ENCODE results near the gene ZC3H8. TPM values are rescaled to one million over a fixed set of nuclear protein-coding genes. Genes with fewer than 3 reads are reported as not detected.

Gene ZC3H8
- total RNA-seq, 1 donor from 2014 or later, result 20.7 TPM

DNA sequence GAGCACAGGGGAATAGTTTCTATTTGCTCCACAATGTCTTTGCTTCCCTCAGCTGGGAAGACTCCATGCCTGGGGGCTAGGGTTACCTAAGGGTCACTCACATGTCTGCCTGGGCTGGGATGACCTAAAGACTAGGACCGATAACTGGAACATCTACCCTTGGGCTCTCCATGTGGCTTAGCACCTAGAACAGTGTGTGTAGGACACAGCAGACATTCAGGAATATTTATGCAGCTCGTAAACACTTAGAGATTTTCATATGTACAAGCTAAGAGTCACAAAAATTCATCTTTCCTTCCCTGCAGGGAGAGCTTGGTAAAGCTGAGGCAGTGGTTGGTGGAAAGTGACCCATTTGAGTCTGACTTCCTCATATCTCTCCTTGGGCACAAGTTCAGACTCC lies 60.8 kb downstream of the ZC3H8 start:
- H3K27ac Mint-ChIP-seq, result no peak overlapping the region
- no peak for DNase-seq (ENCODE audit: low spot score in 2 of 2, unreplicated experiment in 2 of 2)
- no peaks in the 10 kb centered on the region for H3K27me3 Mint-ChIP-seq (ENCODE audit: low read depth)
- H3K36me3 Mint-ChIP-seq, result no peaks in the 10 kb centered on the region
- peaks cover 7% of the 10 kb centered on the region for H3K9me3 Mint-ChIP-seq
- no peak overlapping the region for H3K4me3 Mint-ChIP-seq
- TF ChIP-seq, protein P1, sequence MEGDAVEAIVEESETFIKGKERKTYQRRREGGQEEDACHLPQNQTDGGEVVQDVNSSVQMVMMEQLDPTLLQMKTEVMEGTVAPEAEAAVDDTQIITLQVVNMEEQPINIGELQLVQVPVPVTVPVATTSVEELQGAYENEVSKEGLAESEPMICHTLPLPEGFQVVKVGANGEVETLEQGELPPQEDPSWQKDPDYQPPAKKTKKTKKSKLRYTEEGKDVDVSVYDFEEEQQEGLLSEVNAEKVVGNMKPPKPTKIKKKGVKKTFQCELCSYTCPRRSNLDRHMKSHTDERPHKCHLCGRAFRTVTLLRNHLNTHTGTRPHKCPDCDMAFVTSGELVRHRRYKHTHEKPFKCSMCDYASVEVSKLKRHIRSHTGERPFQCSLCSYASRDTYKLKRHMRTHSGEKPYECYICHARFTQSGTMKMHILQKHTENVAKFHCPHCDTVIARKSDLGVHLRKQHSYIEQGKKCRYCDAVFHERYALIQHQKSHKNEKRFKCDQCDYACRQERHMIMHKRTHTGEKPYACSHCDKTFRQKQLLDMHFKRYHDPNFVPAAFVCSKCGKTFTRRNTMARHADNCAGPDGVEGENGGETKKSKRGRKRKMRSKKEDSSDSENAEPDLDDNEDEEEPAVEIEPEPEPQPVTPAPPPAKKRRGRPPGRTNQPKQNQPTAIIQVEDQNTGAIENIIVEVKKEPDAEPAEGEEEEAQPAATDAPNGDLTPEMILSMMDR (IDR thresholded peaks at IDR 0.05; ENCODE audit: unreplicated experiment), result no peak
- H3K4me1 Mint-ChIP-seq, result peaks cover 2% of the 10 kb centered on the region

DNA sequence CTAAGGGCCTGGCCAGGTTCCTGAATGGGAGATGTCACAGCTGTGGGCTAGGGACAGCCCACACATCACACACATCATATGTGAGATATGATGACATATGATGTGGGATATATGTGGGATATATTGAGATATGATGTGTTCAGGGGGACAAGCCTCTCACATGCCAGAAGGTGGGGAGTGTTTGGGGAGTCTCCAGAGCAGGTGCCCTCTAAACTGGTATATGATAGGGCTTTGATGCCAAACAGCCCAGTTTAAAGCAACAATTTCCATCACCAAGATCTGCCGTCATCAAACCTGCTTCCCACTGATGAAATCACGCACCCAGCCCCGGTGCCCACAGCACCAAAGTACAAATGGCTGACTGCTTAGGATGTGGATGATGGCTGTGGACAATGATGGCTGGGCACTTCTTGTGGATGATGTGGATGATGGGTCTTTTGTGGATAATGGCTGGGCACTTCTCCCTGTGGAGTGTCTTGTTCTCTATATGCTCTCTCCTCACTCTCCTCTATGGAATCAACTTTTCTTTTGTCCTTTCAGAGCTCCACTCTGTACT lies 65.8 kb downstream of the ZC3H8 start:
- no peaks in the 10 kb centered on the region for H3K27me3 Mint-ChIP-seq (ENCODE audit: low read depth)
- TF ChIP-seq, protein P1 (IDR thresholded peaks at IDR 0.05; ENCODE audit: unreplicated experiment), result no peak

DNA sequence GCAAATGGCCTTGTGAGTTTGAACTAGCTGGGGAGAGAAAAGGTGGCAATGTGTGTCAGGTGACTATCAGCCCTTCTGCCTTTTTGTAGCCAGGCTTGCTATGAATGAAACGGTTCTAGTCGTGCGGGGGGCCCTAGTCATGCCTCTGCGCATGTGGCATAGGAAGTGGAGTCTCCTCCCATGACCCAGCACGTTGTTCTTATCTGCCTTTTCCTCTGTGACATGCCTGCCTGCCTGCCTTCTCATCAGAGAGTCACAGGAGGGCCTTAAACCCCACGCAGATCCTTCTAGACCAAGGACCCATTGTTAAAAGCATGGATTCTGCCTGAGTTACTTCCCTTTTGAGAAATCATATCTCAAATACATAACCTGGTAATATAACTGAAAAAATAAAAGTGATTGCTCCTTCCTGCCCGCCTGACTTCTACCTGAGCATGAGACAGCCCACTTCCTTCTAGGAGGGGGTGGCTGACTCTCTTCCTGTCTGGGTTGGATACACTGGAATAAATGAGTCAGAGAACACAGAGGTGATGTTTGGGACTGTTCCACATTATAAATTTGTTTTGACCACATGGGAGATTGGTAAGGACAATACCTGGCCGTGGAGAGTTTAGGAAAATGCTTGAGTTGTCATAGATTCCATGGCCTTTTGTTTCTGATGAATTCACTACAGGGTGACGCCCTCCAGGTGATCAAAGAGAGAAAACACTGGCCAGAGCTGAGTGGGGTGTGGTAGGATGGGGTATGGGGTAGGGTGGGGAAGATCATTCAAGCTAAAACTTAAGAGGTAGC lies 66.8 kb downstream of the ZC3H8 start:
- no peak for DNase-seq (ENCODE audit: low spot score in 2 of 2, unreplicated experiment in 2 of 2)
- Mint-ChIP-seq H3K27me3 (ENCODE audit: low read depth) (peaks cover 3% of the 10 kb centered on the region), H3K9me3 (peaks cover 7% of the 10 kb centered on the region), H3K4me1 (no peaks in the 10 kb centered on the region), H3K4me3 (no peak overlapping the region), H3K36me3 (no peaks in the 10 kb centered on the region), H3K27ac (no peak overlapping the region)
- TF ChIP-seq, protein P1 (IDR thresholded peaks at IDR 0.05; ENCODE audit: unreplicated experiment), result no peak

More for the DNA sequence above, 65.8 kb downstream of the ZC3H8 start:
- H3K4me1 Mint-ChIP-seq, result no peaks in the 10 kb centered on the region
- no peak for DNase-seq (ENCODE audit: low spot score in 2 of 2, unreplicated experiment in 2 of 2)
- no peaks in the 10 kb centered on the region for H3K36me3 Mint-ChIP-seq
- H3K4me3 Mint-ChIP-seq, result no peak overlapping the region
- H3K9me3 Mint-ChIP-seq, result peaks cover 7% of the 10 kb centered on the region
- H3K27ac Mint-ChIP-seq, result no peak overlapping the region

DNA sequence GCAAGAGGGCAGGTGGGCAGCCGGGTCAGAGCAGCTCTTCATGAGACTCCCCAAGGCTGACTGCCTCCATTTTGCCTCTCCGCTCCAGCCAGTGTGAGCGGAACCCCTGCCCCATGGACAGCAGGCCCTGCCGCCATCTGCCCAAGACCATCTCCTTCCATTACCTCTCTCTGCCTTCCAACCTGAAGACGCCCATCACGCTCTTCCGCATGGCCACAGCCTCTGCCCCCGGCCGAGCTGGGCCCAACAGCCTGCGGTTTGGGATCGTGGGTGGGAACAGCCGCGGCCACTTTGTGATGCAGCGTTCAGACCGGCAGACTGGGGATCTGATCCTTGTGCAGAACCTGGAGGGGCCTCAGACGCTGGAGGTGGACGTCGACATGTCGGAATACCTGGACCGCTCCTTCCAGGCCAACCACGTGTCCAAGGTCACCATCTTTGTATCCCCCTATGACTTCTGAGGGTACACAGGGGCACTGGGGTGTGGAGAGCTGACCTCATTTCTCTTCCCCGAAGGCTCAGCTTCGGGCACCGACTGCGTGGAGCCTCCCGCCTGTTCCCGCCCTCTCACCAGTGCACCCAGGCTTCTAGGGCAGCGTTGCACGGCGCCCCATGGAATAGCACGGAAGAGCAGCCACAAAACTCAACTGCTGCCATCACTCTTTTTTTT lies 67.7 kb downstream of the ZC3H8 start:
- H3K9me3 Mint-ChIP-seq, result peaks cover 7% of the 10 kb centered on the region
- no peaks in the 10 kb centered on the region for H3K36me3 Mint-ChIP-seq
- DNase-seq (ENCODE audit: low spot score in 2 of 2, unreplicated experiment in 2 of 2), result no peak
- no peak overlapping the region for H3K4me3 Mint-ChIP-seq
- peaks cover 11% of the 10 kb centered on the region for H3K27me3 Mint-ChIP-seq (ENCODE audit: low read depth)
- TF ChIP-seq, protein P1 (IDR thresholded peaks at IDR 0.05; ENCODE audit: unreplicated experiment), result no peak
- H3K4me1 Mint-ChIP-seq, result no peaks in the 10 kb centered on the region
- H3K27ac Mint-ChIP-seq, result no peak overlapping the region

DNA sequence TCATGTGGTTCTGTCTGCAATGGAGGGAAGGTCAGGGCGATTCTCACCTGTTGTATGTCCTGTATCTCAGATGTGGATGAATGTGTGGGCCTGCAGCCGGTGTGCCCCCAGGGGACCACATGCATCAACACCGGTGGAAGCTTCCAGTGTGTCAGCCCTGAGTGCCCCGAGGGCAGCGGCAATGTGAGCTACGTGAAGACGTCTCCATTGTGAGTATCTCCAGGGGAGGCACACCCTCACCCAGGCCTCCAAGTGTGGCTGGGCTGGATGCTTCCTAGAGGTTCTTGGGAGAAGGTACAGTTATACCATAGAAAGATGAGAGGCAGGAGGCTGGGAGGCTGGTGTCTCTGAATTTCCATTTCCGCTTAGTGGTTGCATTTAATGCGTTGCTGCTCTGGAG lies 69.7 kb downstream of the ZC3H8 start:
- Mint-ChIP-seq H3K27me3 (ENCODE audit: low read depth) (peaks cover 26% of the 10 kb centered on the region), H3K36me3 (no peaks in the 10 kb centered on the region), H3K9me3 (peaks cover 3% of the 10 kb centered on the region), H3K4me3 (no peak overlapping the region), H3K4me1 (no peaks in the 10 kb centered on the region), H3K27ac (no peak overlapping the region)
- TF ChIP-seq, protein P1 (IDR thresholded peaks at IDR 0.05; ENCODE audit: unreplicated experiment), result no peak
- DNase-seq (ENCODE audit: low spot score in 2 of 2, unreplicated experiment in 2 of 2), result no peak

Measured in mesothelial cell of epicardium (in vitro differentiated cells).